Measurements from ENCODE around the gene BOLA1.

Gene BOLA1

DNA sequence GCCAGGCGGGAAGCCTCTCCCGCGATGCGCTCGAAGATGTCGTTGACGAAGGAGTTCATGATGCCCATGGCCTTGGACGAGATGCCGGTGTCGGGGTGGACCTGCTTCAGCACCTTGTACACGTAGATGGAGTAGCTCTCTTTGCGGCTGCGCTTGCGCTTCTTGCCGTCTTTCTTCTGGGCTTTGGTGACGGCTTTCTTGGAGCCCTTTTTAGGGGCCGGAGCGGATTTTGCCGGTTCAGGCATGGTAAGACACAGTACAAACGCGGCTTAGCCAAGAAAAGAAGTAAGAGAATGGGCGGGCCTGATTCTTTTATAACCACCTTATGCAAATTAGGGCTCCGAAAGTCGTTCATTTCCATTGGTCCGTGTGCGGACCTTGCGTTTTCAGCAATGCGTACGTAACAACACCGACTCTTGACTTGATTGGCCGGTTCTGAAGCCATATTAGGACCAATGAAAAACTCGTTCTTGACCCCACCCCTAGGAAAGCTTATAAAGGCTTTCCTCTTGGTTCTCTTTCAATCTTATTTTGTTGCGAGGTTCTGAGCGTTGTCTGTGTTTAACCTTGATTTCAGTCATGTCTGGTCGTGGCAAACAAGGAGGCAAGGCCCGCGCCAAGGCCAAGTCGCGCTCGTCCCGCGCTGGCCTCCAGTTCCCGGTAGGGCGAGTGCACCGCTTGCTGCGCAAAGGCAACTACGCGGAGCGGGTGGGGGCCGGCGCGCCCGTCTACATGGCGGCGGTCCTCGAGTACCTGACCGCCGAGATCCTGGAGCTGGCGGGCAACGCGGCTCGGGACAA is 12.8 kb upstream of the BOLA1 start:
- peak; percentile 95 for DNase-seq (ENCODE audit: low read depth, low spot score)

DNA sequence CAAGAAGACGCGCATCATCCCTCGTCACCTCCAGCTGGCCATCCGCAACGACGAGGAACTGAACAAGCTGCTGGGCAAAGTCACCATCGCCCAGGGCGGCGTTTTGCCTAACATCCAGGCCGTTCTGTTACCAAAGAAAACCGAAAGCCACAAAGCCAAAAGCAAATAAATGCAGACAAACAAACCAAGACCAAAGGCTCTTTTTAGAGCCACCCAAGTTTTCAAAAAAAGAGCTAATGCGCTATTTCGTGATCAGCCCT is 12.2 kb upstream of the BOLA1 start:
- DNase-seq (ENCODE audit: low read depth, low spot score): peak; percentile 16

DNA sequence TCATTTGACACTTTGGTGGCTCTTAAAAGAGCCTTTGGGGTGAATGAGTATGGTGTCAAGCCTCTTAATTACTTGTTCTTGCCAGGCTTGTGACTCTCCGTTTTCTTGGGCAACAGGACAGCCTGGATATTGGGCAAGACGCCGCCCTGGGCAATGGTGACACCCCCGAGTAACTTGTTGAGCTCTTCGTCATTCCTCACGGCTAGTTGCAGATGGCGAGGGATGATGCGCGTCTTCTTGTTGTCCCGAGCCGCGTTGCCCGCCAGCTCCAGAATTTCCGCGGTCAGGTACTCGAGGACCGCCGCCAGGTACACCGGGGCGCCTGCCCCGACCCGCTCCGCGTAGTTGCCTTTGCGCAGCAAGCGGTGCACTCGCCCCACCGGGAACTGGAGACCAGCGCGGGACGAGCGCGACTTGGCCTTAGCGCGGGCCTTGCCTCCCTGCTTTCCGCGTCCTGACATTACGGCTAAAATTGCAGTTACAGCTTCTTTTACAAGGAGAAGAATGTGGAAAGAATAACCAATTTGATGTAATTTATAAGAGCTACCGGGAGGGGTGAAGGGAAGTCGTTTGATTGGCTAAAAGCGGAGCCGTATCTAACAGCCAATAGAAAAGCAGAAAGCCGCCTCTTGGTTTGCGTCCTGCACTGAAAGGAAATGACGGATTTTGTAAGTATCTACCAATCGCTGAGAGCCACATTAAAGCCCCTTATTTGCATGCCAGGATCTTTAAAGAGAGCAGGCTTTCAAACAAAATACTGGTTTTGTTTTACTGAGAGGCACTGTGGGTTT is 11.7 kb upstream of the BOLA1 start:
- DNase-seq (ENCODE audit: low read depth, low spot score): peak; percentile 91

DNA sequence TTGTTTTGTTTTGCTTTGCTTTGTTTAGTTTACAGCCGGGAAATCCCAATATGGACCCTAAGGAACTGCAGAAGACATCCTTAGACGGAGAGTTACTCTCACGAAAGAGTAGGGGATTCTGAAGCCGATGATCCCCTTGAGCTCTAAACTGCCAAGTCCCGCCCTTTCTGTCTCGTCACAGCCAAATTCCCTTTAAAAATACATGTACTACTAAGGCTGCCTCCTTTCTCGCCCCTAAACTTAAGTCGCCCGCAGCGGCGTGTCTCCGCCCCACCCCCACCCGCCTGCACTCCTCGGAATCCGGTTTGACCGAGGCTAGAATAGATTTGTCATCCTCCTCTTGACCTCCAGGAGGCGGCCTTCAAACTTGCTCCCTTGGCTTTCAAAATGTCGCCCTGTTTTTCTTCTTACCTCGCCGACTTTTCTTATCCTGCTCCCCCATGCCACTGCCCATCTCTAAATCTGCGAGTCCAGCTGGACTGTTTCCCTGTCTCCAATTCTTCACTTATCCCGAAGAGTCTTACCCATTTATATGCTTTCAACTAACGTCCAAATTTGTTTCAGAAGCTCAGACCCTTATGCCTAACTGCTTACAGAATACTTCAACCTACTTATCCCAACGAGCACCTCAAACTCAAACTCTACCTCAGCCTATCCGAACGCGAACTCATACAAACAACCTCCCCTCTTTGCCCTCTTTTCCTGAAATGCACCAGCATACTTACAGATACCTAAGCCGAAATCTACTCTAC is 10.9 kb upstream of the BOLA1 start:
- peak; percentile 75 for DNase-seq (ENCODE audit: low read depth, low spot score)

DNA sequence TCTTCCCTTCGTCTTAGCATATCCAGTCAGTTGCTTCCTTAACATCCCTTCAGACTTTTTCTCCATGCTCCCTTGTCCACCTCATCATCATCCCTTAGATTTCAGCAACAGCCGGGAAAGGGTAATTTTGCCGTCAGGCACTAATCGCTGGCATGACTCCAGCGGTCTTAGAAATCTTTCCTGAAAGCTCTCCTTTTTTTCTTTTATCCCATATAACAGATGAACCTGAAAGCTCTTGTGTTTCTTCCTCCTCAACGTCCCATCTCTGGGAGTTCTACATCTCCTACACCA is 10.4 kb upstream of the BOLA1 start:
- DNase-seq (ENCODE audit: low read depth, low spot score): no peak

DNA sequence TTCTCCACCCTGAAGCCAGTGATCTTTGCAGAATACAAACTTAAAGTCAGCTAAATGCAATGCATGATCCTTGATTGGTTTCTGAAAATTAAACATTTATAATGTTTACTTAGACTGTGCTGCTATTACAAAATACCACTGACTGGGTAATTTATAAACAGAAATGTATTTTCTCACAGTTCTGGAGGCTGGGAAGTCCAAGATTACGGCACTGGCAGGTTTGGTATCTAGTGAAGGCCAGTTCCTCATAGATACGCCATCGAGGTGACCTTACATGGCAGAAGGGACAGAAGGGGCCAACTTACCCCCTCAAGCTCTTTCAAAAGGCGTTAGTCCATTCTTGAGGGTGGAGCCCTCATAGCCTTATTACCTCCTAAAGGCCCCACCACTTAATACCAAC is 2.8 kb upstream of the BOLA1 start:
- no peak for DNase-seq (ENCODE audit: low read depth, low spot score)

DNA sequence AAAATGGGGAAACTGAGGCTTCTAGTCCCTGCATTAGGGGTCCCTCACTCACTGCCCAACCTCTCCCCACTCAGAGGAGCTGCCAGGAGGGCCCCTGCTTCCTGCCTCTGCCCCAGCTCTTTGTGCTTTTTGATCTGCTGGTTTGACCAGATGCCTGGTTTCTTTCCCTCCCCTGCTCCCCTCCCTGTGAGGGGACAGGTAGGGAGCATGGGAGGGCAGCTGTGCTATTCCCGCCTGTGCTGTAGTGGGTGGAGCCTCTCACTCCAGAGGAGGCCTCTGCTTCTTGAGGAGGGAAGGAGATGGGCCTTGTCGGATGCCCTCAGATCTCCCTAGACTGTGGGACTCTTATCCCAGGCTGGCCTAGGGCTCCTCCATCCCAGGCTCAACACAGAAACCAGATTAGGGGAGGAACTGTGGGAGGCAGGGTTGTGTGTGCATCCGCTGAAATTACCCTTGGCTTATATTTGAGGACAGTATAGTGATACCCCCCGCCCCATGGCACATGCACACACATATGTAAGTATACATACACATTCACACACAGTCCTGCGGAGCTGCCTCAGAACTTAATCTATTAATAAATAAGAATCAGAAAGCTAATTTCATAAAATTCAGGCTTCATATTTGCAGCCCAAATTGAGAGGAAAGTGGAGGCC is 4.6 kb downstream of the BOLA1 start:
- DNase-seq (ENCODE audit: low read depth, low spot score): no peak

DNA sequence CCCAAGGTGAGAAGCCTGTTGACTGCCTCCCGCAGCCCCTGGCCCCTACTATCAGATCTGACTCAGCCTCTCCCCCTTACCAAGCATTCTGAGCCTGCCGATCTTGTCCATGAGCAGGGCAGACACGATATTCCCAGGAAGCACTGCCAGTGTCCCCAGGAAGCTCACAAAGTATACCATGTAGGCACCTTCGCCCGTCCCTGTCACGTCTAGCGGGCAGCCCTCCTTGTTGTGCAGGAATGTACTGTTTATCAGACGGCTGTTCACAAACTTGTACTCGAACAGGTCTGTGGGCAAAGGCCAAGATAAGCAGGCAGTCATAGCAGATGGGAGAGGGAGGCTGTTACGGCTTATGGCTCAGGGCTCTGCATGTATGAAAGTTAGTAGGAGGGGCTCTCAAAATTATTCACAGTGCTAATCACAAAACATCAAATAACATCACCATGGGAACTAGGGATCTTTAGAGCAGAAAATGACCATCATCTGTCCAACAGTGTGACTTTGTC is 7.3 kb downstream of the BOLA1 start:
- no peak for DNase-seq (ENCODE audit: low read depth, low spot score)

DNA sequence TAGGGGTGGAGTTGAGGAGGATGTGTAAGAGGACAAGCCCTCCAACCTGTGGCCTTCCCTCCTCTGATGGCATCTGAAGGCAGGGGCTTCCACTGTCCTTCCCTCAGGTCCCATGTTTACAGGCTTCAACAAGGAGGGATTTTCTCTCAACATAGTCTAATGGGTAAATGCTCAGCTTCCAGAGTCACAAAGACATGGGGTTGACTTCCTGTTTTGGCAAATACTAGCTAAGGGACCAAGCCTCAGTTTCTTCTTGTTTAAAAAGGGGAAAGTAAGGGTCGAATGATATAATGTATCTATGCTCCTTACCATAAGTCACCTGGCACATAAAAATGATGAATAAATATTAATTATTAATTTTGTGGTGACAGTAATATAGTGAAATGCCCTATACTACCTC is 15.2 kb downstream of the BOLA1 start:
- no peak for DNase-seq (ENCODE audit: low read depth, low spot score)

DNA sequence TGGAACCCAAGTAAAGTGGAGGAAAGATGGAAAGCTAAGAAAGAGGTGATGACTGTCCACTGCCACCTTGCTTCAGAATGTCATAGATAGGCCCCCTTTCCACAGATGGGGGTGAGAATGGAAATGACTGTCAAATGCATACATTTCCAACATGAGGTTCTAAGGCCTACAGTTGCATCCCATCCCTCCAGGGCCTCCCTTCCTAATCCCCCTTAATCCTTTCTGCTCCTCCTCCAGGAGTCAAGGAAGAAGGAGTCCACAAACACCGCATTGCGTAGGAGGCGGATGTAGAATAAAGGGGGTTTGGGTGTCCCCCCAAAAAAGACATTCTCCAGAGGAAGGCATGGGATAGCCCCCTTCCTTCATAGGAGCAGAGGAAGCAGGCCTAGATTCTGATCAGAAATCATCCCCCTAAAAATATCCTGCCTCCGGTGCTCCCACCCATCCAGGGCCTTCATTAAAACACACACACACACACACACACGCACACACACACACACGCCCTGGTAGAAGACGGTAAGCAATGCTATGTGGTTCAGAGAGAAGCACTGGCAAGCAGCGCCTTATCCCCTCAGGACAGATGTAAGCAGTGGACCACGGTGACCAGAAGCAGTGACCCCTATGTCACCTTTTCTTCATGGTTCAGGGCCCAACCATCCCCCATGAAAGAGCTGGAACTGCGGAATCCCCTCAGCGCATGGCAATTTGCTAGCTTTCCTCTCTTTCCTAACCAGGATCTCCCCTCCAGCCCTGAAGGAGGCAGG is 16.2 kb downstream of the BOLA1 start:
- no peak for DNase-seq (ENCODE audit: low read depth, low spot score)

DNA sequence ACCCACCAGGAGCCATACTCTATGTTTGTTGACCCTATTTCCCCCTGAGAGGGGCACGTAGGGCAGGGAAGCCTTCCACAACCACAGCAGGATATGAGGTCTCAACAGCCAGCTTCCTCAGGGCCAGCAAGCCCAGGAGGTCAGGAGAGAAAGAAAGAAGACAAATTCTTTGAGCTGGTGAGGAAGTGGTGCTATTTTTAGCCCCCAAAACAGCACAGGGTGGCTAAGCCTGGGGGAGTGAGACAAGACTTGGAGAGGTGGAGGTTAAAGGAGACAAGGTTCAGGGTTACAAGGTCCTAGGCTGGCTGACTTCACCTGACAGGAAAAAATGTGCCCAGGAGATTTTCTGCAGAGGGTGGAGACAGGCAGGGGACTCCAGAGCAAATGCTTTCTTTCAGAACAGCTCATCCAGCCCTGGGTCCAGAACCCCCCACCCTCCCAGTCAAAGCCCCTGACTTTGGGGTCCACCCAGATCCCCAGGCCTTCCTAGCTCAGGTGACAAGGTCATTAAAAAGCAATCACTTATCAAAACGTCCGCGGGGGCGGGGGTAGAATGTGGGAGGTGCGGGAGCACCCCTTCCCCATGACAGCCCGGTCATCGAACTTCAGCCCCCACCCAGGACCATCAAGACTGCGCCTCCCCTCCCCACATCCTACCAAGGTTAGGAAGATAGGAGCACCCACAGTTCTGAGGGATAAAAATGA is 17.0 kb downstream of the BOLA1 start:
- no peak for DNase-seq (ENCODE audit: low read depth, low spot score)

DNA sequence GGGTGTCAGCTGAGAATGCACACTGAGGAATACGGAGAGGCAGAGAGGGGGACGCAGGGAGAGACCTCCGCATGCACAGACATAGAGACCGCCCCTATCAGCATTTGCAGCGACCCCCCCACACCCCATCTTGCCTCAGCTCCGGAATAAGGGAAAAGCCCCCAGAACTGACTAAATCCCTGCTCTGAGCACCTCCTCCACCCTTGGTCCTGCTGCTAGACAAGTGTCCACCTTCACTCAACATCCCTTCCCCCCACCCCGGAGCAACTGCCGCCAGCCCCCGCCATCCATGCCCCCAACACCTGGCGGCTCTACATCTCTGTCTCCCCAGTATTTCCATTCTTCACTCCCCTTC is 17.5 kb downstream of the BOLA1 start:
- DNase-seq (ENCODE audit: low read depth, low spot score): no peak

DNA sequence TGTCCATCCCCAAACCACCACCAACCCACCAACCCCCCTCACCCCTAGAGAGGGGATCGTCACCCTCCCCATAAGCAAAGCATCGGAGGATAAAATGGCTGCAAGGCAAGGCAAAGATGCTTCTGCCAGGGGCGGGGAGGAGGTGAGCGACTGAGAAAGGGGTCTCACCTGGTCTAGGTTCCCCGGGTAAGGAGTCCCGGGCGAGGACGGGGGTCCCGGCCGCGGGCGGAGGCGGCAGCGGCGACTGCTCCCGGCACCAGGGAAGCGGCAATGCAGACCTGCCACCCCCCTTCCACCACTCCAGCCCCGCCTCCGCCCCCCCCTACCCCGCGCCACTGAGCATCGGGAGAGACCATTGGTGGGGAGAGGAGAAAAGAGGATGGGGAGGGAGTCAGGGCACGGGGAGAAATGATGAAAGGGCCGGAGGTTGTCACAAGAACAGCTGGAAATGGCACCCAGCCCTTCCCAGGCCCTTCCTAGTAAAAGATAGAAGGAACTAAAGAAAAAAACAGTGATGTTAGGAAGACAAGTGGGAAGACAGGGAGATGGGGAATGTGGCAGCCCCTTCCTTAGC is 18.3 kb downstream of the BOLA1 start, which contains the start of gene SV2A:
Gene SV2A (minus strand): TSS at position 274 of the 574 bp plus-strand sequence. CDS start 4,004 bp downstream, outside the sequence.
- no peak for DNase-seq (ENCODE audit: low read depth, low spot score)

DNA sequence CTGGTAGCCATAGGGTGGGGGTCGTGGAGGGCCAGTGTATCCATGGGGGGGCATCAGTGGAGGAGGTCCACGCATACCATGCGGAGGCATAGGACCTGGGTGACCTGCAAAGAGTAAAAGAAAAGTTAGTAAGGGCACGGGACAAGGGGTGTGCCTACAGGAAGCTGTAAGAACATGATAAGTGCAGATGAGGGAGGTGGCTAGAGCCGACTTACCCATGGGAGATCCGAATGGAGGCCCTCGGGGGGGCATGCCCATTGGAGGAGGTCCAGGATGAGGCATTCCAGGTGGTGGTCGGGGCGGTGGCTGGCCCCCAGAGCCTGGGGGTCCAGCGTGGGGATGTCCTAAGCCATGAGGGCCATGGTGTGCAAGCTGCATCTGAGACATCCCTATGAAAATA is 24.3 kb downstream of the BOLA1 start:
- DNase-seq (ENCODE audit: low read depth, low spot score): no peak

DNA sequence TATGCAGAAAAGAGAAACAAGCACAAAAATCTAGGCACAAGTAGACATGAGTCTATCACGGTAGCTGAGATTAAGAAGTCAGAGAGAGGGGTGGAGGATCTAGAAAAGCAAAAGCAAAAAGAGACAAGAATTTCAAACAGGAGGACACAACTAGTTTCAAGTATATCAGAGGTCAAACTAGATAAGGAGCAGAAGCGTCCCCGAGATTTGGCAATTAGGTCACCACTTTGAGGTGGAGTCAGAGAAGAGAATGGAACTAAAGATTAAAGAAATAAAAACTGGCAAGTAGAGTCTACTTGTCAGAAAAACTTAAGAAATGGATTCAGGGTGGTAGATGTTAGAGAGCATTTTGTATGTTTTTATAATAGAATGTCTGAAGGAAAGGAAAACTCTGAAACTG is 26.0 kb downstream of the BOLA1 start:
- DNase-seq (ENCODE audit: low read depth, low spot score): no peak

DNA sequence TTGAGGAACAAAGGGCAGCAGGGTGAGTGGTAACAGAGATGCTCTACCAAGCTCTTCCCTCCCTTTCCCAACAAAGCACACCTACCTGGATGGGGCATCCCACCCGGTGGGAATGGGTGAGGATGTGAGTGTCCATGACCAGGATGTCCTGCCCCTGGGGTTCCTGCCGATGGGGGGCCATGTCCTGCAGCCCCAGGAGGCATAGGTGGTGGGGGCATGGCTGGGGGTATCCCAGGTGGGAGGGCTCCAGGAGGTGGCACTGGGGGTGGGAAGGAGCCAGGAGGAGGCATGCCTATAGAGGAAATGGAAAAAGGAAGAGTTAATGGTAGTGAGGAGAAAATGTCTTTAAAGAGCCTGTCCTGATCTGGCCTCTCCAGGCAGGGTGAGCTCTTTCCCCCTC is 26.4 kb downstream of the BOLA1 start:
- DNase-seq (ENCODE audit: low read depth, low spot score): no peak

DNA sequence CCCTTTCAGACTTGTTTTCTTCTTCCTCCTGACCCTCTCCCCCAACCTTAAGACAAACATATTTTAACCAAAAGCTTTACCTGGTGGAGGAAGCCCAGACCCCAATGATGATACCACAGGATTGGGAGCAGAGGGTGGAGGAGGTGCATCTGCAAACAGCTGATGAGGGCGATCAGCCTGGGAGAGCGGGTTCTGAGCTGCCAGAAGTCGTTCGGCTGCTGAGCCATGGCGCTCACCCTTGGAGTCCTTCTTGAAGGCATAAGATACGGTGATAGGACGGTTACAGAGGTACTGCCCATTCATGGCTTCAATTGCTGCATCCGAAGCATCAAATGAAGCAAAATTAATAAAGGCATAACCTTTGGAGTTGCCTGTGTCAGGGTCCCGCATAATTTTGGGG is 26.9 kb downstream of the BOLA1 start:
- no peak for DNase-seq (ENCODE audit: low read depth, low spot score)

DNA sequence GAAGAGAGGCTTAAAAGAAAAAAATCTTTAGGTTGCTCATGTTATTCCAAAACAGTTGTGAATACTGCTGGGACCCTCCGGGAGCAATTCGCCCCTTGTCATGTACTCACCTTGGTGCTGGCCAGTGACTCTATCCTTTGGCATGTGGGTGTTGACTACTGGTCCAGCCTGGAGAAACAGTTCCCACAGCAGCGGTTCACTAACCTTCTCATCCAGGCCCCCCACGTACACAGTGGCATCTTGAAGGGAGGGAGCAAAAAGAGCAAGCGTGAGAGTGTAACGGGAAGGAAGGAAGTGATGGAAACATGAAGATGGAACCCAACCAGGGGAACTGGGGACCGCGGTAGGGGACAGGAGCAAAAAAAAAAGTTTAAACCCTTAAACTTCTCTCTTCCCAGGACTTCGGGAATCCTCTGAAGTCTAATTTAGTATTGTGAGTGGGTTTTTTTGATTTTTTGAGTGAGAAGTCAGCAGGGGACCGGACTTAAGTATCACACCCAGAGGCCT is 27.7 kb downstream of the BOLA1 start:
- DNase-seq (ENCODE audit: low read depth, low spot score): no peak

DNA sequence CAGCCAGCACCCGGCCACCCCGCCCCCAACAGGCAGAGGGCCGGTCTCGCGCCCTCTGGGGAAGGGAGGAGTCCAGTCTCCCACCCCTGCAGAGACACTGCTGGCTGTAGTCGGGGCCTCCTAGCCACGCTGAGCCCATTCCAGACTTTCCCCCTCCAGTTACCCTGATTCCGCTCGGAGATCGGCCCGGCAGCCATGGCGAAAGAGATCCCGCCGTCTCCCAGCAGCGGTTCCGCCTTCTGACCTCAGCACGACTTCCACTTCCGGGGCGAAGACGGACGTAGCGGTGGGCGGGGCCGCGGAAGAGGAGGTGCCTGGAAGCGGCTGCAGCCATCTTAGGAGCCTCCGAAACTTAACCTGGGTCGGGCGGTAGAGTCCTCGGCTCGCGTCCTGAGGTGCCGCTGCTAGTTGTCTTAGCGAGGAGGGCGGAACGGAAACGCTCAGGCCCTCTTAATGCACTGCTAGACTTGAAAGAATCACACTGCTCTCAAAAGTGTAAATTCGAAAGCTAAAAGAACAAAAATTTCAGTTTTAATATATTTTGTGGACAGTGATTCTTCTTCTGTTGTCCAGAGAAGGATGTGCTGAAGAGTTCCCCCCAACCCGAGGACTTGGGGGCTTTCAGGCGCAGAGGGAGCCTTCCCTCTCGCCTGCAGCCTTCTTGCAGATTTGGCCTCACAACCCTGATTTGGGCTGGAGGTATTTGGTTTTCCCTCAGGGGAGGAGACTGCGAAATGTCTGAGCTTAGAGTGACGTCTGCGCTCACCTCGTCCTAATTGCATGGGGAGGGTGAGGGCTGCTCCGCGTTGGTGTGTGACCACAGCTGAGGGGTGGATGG is 28.4 kb downstream of the BOLA1 start, which contains the start of gene SF3B4:
Gene SF3B4 (minus strand): TSS at position 241 of the 838 bp plus-strand sequence. CDS start 44 bp downstream, at position 197.
- DNase-seq (ENCODE audit: low read depth, low spot score): peak; percentile 80
